WTC11 (cell line): ENCODE results near the gene BBS9. TPM values are rescaled to one million over a fixed set of nuclear protein-coding genes. Genes with fewer than 3 reads are reported as not detected.

Experiments used
- ATAC-seq: fragments of 200-7000 bp; cut with Tn5 transposase; 2 replicates; pipeline ENCODE4 v1.10.0; 2021; ENCODE audit warnings: mild to moderate bottlenecking, moderate library complexity
- CTCF ChIA-PET: fragments of 300-600 bp; sonication (Branson Sonifier 250); formaldehyde crosslinking; loops from one replicate; lab custom pipeline; 2021; ENCODE audit warnings: antibody characterized with exemption; lab: Charles Lee
- POLR2A ChIA-PET: fragments of 350-600 bp; sonication (Branson Sonifier 250); formaldehyde crosslinking; loops from one replicate; lab custom pipeline; 2021; ENCODE audit warnings: antibody characterized with exemption; lab: Charles Lee
- DNase-seq: peaks from one replicate; pipeline ENCODE4 v3.0.0; 2021; ENCODE audit warnings: low spot score
- H3K27ac Mint-ChIP-seq: 2 replicates; pipeline ENCODE4 v1.8.0; 2021; ENCODE audit warnings: mixed read lengths
- H3K27me3 Mint-ChIP-seq: 2 replicates; pipeline ENCODE4 v1.8.0; 2021; ENCODE audit warnings: low read depth, mild to moderate bottlenecking, moderate library complexity, mixed read lengths
- H3K36me3 Mint-ChIP-seq: 2 replicates; pipeline ENCODE4 v1.8.0; 2021; ENCODE audit warnings: mixed read lengths
- H3K4me1 Mint-ChIP-seq: 2 replicates; pipeline ENCODE4 v1.8.0; 2022; ENCODE audit warnings: mixed read lengths
- H3K4me3 Mint-ChIP-seq: 2 replicates; pipeline ENCODE4 v1.8.0; 2021; ENCODE audit warnings: mild to moderate bottlenecking, moderate library complexity, mixed read lengths
- H3K9me3 Mint-ChIP-seq: 2 replicates; pipeline ENCODE4 v1.8.0; 2021; ENCODE audit warnings: mixed read lengths
- AR ChIP-seq: fragments of 250-450 bp; sonication (Bioruptor Pico); IDR thresholded peaks from 2 replicates; pipeline ENCODE4 v1.9.0; 2021; ENCODE audit warnings: mild to moderate bottlenecking
- ATF1 ChIP-seq: sonication (generic); formaldehyde crosslinking; IDR thresholded peaks from 2 replicates; pipeline ENCODE4 v1.8.1; 2023; ENCODE audit warnings: mild to moderate bottlenecking, moderate library complexity, missing genetic modification reagents
- CBFB ChIP-seq: sonication (generic); formaldehyde crosslinking; IDR thresholded peaks from 2 replicates; pipeline ENCODE4 v1.8.1; 2022; ENCODE audit warnings: mild to moderate bottlenecking, low read depth, missing genetic modification reagents
- CDX4 ChIP-seq: fragments of 250-450 bp; sonication (Bioruptor Pico); IDR thresholded peaks from 2 replicates; pipeline ENCODE4 v1.9.0; 2021; ENCODE audit warnings: moderate library complexity, mild to moderate bottlenecking, inconsistent platforms, borderline replicate concordance
- ERG ChIP-seq: fragments of 250-450 bp; sonication (Bioruptor Pico); IDR thresholded peaks from 2 replicates; pipeline ENCODE4 v1.8.0; 2021; ENCODE audit warnings: mild to moderate bottlenecking
- ESRRA ChIP-seq: sonication (generic); formaldehyde crosslinking; IDR thresholded peaks from 2 replicates; pipeline ENCODE4 v1.8.1; 2022; ENCODE audit warnings: mild to moderate bottlenecking, missing genetic modification reagents, borderline replicate concordance
- ETV6 ChIP-seq: sonication (generic); formaldehyde crosslinking; IDR thresholded peaks from 2 replicates; pipeline ENCODE4 v1.8.1; 2022; ENCODE audit warnings: mild to moderate bottlenecking, missing genetic modification reagents
- FOXK1 ChIP-seq: sonication (generic); formaldehyde crosslinking; IDR thresholded peaks from 2 replicates; pipeline ENCODE4 v1.8.0; 2022; ENCODE audit warnings: mild to moderate bottlenecking, moderate library complexity, missing genetic modification reagents
- GRHL2 ChIP-seq: fragments of 250-450 bp; sonication (Bioruptor Pico); IDR thresholded peaks from 2 replicates; pipeline ENCODE4 v1.8.0; 2022; ENCODE audit warnings: mild to moderate bottlenecking, moderate library complexity; ENCODE audit not compliant: insufficient replicate concordance, severe bottlenecking
- MAX ChIP-seq: sonication (generic); formaldehyde crosslinking; IDR thresholded peaks from 2 replicates; pipeline ENCODE4 v1.8.0; 2022; ENCODE audit warnings: mild to moderate bottlenecking, missing genetic modification reagents
- NR2C2 ChIP-seq: sonication (generic); formaldehyde crosslinking; IDR thresholded peaks from 2 replicates; pipeline ENCODE4 v1.8.0; 2022; ENCODE audit warnings: mild to moderate bottlenecking, missing genetic modification reagents
- NR3C1 ChIP-seq: sonication (generic); formaldehyde crosslinking; conservative IDR thresholded peaks from 2 replicates; pipeline ENCODE4 v1.8.1; 2023; ENCODE audit warnings: low read depth, mild to moderate bottlenecking, missing genetic modification reagents
- OVOL2 ChIP-seq: fragments of 250-450 bp; sonication (Bioruptor Pico); IDR thresholded peaks from 2 replicates; pipeline ENCODE4 v1.9.0; 2021; ENCODE audit warnings: mild to moderate bottlenecking, borderline replicate concordance
- PRRX2 ChIP-seq: fragments of 250-450 bp; sonication (Bioruptor Pico); IDR thresholded peaks from 2 replicates; pipeline ENCODE4 v1.8.0; 2021; ENCODE audit warnings: mild to moderate bottlenecking
- RELA ChIP-seq: sonication (generic); formaldehyde crosslinking; IDR thresholded peaks from 2 replicates; pipeline ENCODE4 v1.8.1; 2022; ENCODE audit warnings: missing genetic modification reagents, mild to moderate bottlenecking, borderline replicate concordance
- TEAD1 ChIP-seq: sonication (generic); formaldehyde crosslinking; IDR thresholded peaks from 2 replicates; pipeline ENCODE4 v1.8.0; 2022; ENCODE audit warnings: mild to moderate bottlenecking, missing genetic modification reagents
- ZBTB43 ChIP-seq: sonication (generic); formaldehyde crosslinking; IDR thresholded peaks from 2 replicates; pipeline ENCODE4 v1.8.1; 2023; ENCODE audit warnings: mild to moderate bottlenecking, missing genetic modification reagents
- ZNF121 ChIP-seq: sonication (generic); formaldehyde crosslinking; IDR thresholded peaks from 2 replicates; pipeline ENCODE4 v1.8.0; 2023; ENCODE audit warnings: missing genetic modification reagents
- ZNF219 ChIP-seq: sonication (generic); formaldehyde crosslinking; IDR thresholded peaks from 2 replicates; pipeline ENCODE4 v1.8.0; 2023; ENCODE audit warnings: missing genetic modification reagents, mild to moderate bottlenecking, borderline replicate concordance
- ZNF317 ChIP-seq: sonication (generic); formaldehyde crosslinking; IDR thresholded peaks from 2 replicates; pipeline ENCODE4 v1.8.1; 2023; ENCODE audit warnings: low read depth, mild to moderate bottlenecking, moderate library complexity, missing genetic modification reagents, borderline replicate concordance
- ZNF396 ChIP-seq: fragments of 250-450 bp; sonication (Bioruptor Pico); IDR thresholded peaks from 2 replicates; pipeline ENCODE4 v1.8.0; 2021; ENCODE audit warnings: mild to moderate bottlenecking, moderate library complexity, borderline replicate concordance
- ZNF423 ChIP-seq: fragments of 250-450 bp; sonication (Bioruptor Pico); IDR thresholded peaks from 2 replicates; pipeline ENCODE4 v2.1.2; 2022; ENCODE audit warnings: mild to moderate bottlenecking, moderate library complexity
- ZSCAN18 ChIP-seq: fragments of 250-450 bp; sonication (Bioruptor Pico); IDR thresholded peaks from 2 replicates; pipeline ENCODE4 v2.1.2; 2022; ENCODE audit warnings: mild to moderate bottlenecking, moderate library complexity
- total RNA-seq: library from RNA; stranded (reverse); gene quantifications from 3 replicates; pipeline ENCODE4 v1.2.3, GENCODE V29; 2021

BBS9 gene
- total RNA-seq, 1 experiment from 2014 or later, result 56.6 TPM

- ChIA-PET POLR2A (no interaction called here), CTCF (no interaction called here)
- Mint-ChIP-seq H3K4me1 (peaks cover 7% of the 10 kb centered on the region), H3K27me3 (no peaks in the 10 kb centered on the region; the same call in none of the 2 replicates), H3K9me3 (peaks cover 14% of the 10 kb centered on the region), H3K27ac (no peak overlapping the region), H3K36me3 (peaks cover 8% of the 10 kb centered on the region), H3K4me3 (no peak overlapping the region)
- no peak for TF ChIP-seq OVOL2 (CRISPR knock-in tag)
- TF ChIP-seq ZSCAN18, result no peak
- no peak for TF ChIP-seq ZNF423 (CRISPR knock-in tag)
- no peak for TF ChIP-seq NR2C2 (CRISPR knock-in tag)
- no peak for TF ChIP-seq TEAD1
- no peak for TF ChIP-seq ZNF317 (CRISPR knock-in tag)
- no peak for TF ChIP-seq ESRRA
- TF ChIP-seq ZNF219, result no peak
- no peak for TF ChIP-seq CBFB (CRISPR knock-in tag)
- TF ChIP-seq AR (CRISPR knock-in tag), result no peak
- TF ChIP-seq ERG (CRISPR knock-in tag), result no peak
- no peak for TF ChIP-seq CDX4 (CRISPR knock-in tag)
- no peak for TF ChIP-seq GRHL2 (CRISPR knock-in tag)
- DNase-seq (no peak), ATAC-seq (no peak)
Observed at GRCh38 chr7:33143996-33144718, 14.8 kb downstream of the BBS9 start.

- CTCF ChIA-PET, result no interaction called here
- DNase-seq (no peak), ATAC-seq (no peak)
- no peak overlapping the region for H3K4me3 Mint-ChIP-seq
- TF ChIP-seq NR3C1 (CRISPR knock-in tag) (no peak), ETV6 (CRISPR knock-in tag) (no peak), RELA (CRISPR knock-in tag) (no peak), CDX4 (CRISPR knock-in tag) (no peak), ZBTB43 (CRISPR knock-in tag) (no peak), PRRX2 (no peak), FOXK1 (CRISPR knock-in tag) (no peak), ATF1 (CRISPR knock-in tag) (no peak), ZNF396 (CRISPR knock-in tag) (no peak), MAX (no peak), ZNF121 (CRISPR knock-in tag) (no peak)
- no peaks in the 10 kb centered on the region; the same call in none of the 2 replicates for H3K27me3 Mint-ChIP-seq
- no peak overlapping the region for H3K27ac Mint-ChIP-seq
- peaks cover 8% of the 10 kb centered on the region for H3K36me3 Mint-ChIP-seq
- POLR2A ChIA-PET, result no interaction called here
- peaks cover 14% of the 10 kb centered on the region for H3K9me3 Mint-ChIP-seq
- peaks cover 10% of the 10 kb centered on the region for H3K4me1 Mint-ChIP-seq
Observed at GRCh38 chr7:33145156-33145555, 15.8 kb downstream of the BBS9 start.
